Choroid plexus epithelial cell (primary cell): ENCODE data around the gene TCF7L1.

ENCODE experiments used
- DNase-seq: peaks from one replicate; pipeline ENCODE4 v3.0.0-alpha.2; 2010; ENCODE audit warnings: low read depth
- H3K4me3 ChIP-seq: 2 replicates; pipeline ENCODE4 v1.5.1; 2011; ENCODE audit warnings: low read depth, mild to moderate bottlenecking, control low read depth, low read length, moderate library complexity
- TF ChIP-seq, protein P1 (sequence below): conservative IDR thresholded peaks from 2 replicates; pipeline ENCODE4 v1.5.1; 2011; ENCODE audit warnings: low read depth, mild to moderate bottlenecking, control low read depth, inconsistent platforms, low read length, moderate library complexity

Gene TCF7L1

DNA sequence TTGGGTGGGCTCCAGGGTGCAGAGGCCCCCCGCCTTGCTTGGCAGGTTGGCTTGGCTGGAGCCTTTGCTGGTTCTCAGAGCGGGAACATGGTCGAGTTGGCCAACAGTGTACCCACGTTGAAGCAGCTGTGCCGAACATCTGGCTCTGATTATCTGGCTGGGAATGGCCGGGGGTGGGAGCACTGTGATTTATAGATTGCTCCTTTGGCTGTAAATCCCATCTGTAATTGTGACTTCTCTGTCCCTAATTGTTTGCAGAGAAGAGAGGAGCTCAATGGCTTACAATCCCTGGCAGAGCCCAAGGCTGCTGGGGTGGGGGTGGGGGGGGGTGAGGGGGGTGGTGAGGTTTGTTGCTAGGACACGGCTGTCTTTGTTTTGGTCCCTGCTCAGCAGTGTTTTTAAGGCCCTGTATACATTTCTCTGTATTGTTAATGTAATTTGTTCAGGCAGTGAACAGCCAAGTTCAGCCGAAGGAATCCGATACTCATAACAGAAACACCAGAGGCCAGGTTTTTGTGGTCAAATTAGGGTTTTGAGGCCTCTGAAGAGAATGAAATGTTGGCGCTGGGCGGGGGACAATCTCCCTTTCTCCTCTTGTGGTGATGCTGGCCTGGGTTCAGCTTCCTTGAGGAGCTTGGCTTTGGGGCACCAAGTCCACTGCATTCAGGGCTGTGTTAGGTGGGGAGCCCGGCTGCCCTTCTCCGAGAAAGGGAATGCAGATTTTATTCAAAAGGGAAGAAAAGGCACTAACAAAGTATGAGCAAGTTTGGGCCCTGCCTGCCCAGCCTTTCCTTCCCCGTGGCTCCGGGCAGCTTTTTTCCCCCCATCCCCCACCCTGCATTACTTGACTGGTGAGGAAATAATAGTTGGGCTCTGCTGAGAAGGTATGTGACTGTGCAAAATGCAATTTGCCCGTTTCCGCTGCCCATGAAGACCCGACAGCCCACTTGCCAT is 82.5 kb downstream of the TCF7L1 start:
- no peak overlapping the region for H3K4me3 ChIP-seq
- TF ChIP-seq, protein P1, sequence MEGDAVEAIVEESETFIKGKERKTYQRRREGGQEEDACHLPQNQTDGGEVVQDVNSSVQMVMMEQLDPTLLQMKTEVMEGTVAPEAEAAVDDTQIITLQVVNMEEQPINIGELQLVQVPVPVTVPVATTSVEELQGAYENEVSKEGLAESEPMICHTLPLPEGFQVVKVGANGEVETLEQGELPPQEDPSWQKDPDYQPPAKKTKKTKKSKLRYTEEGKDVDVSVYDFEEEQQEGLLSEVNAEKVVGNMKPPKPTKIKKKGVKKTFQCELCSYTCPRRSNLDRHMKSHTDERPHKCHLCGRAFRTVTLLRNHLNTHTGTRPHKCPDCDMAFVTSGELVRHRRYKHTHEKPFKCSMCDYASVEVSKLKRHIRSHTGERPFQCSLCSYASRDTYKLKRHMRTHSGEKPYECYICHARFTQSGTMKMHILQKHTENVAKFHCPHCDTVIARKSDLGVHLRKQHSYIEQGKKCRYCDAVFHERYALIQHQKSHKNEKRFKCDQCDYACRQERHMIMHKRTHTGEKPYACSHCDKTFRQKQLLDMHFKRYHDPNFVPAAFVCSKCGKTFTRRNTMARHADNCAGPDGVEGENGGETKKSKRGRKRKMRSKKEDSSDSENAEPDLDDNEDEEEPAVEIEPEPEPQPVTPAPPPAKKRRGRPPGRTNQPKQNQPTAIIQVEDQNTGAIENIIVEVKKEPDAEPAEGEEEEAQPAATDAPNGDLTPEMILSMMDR = no peak
- peak; percentile 84 for DNase-seq

DNA sequence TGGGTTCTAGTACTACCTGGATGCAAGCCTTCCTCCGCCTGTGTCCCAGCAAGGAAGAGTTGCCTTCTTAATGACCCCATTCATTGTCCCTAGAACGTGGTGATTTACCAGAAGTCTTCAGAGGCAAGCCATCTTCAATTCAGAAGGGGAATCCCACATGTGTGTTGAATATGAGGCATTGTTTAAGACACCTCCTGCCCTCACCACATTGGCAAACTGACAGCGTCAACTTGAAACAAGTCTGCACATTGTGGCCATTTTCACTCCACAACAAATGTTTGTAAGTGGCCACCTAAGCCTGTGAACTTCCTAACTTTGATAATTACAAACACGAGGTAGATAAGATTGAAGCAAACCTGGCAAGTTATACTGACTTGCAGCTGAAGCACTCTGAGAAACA is 83.7 kb downstream of the TCF7L1 start:
- H3K4me3 ChIP-seq = no peak overlapping the region
- TF ChIP-seq, protein P1 = no peak
- no peak for DNase-seq

DNA sequence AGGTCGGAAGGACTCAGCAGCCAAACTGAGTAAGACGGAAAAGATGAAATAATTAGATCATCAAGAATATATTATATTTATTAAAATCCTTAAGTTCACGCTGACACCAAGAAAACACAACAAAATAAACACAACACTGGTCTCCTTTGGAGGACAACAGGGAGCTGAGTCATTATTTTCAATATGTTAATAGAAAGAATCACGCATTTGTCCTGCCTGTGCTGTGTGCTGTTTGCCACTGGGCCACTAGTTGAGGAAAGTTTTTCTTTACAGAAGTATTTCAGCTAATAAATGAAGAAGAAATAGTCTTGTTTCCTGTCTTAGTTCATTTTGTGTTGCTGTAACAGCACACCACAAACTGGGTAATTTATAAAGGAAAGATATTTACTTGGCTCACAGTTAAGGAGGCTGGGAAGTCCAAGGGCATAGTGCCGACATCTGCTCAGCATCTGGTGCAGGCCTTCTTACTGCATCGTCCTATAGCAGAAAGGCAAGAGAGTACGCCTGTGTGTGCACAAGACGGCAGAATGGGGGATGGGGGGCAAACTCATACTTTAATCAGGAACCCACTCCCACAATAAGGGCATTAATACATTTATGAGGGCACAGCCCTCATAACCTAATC is 88.0 kb downstream of the TCF7L1 start:
- no peak for DNase-seq
- TF ChIP-seq, protein P1 = no peak
- no peak overlapping the region for H3K4me3 ChIP-seq

DNA sequence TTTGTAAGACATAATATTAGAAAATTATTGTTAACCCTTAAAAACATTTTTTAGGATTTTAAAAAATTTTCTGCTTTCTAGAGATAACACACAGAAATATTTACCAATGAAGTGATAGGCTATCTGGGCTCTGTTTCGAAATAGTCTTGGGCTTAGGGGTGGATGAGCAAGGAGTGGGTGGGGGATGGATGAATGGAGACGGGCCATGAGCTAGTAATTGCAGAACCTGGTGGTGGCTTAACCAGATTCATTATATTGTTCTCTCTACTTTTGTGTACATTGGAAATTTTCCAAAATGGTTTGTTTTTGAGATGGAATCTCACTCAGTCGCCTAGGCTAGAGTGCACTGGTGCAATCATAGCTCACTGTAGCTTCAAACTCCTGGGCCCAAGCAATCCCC is 89.6 kb downstream of the TCF7L1 start:
- no peak overlapping the region for H3K4me3 ChIP-seq
- TF ChIP-seq, protein P1 = no peak
- no peak for DNase-seq

DNA sequence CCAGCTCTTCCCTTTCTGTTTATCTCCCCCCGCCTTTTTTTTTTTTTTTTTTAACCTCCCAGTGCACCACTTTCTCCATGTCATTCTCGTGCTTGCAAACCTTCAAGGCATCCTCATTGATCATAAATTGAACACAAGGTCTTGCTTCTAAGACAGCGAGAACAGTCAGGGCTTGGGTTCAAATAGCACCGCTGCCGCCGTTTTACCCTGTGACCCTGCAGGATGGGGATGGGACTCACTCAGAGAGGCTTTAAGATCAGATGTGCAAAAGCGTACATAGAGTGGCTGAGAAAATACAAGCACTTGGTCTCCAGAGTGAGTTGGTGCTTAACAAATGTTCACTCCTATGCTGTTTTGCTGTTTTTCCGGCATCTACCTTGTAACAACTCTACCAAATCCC is 93.6 kb downstream of the TCF7L1 start:
- H3K4me3 ChIP-seq = no peak overlapping the region
- no peak for DNase-seq
- TF ChIP-seq, protein P1 = no peak

DNA sequence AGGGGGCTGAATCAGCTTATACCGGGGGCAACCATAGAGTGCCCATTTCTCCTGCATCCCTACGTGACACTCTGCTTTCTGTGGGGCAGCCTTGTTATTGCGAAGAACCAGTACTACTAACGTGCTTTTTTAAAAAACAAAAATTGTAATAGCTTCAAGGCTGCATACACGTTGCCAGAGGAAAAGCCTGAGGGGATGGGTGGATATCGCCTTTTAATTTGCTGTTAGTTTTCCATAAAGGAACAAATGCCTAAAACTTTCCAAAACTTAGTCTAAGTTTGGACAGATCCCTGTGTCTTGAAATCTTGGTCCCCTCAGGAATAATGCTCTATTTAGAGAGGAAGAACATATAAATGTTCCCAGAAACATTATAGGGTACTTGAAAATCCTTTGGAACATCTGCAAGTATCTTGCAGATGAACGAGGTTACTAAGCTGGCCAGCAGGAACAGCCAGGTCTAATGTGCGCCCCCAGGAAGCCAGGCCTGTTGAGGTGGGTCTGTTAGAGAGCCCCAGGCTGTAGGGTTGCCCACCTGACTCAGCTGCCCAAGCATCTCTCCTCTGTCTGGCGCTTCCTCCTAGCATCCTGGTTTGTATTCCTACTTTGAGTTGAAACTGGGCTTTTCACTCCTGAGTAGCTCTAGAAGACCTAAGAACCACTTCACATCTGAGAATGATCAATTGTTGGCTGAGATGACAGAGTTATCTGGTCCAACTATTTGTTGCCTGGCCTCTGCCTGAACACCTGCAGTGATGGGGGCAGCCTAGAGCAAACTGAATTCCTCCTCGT is 97.7 kb downstream of the TCF7L1 start:
- H3K4me3 ChIP-seq = no peak overlapping the region
- no peak for DNase-seq
- TF ChIP-seq, protein P1 = no peak
